GM12878 (cell line): ENCODE results near the gene CASP4. TPM values are rescaled to one million over a fixed set of nuclear protein-coding genes. Genes with fewer than 3 reads are reported as not detected.

ENCODE experiments used
- ATAC-seq: fragments of 200-7000 bp; cut with Tn5 transposase; 3 replicates; pipeline ENCODE4 v1.9.1; 2020; ENCODE audit warnings: mild to moderate bottlenecking, moderate library complexity
- BruUV-seq: library from RNA; stranded (reverse); fragments of 400-500 nt; replicated peaks from 2 replicates; lab custom pipeline; 2021; lab: Mats Ljungman, UMichigan
- CTCF ChIA-PET: fragments of 300-600 bp; sonication (Branson Sonifier 250); formaldehyde crosslinking; extraction: SDS; loops from one replicate; lab custom pipeline; 2021; ENCODE audit warnings: inconsistent platforms; lab: Yijun Ruan, JAX
- POLR2A ChIA-PET: fragments of 350-600 bp; formaldehyde crosslinking; extraction: SDS; loops from one replicate; lab custom pipeline; 2021; ENCODE audit warnings: inconsistent platforms; lab: Charles Lee
- RAD21 ChIA-PET: fragments of 300-600 bp; sonication (Branson Sonifier 250); formaldehyde crosslinking; loops from one replicate; lab custom pipeline; 2023; ENCODE audit warnings: antibody characterized with exemption; ENCODE audit not compliant: unreplicated experiment; lab: Charles Lee
- SMC1A ChIA-PET: fragments of 300-600 bp; sonication (Branson Sonifier 250); formaldehyde crosslinking; loops from one replicate; lab custom pipeline; 2023; ENCODE audit not compliant: unreplicated experiment, uncharacterized antibody; lab: Charles Lee
- DNase-seq: peaks from one replicate; pipeline ENCODE4 v3.0.0-alpha.2; 2011; ENCODE audit warnings: low read depth, low spot score
- FAIRE-seq: peaks from 3 replicates; lab custom pipeline; 2011; peaks lifted over from hg19 to GRCh38; lab: Jason Lieb, UNC
- H2AFZ ChIP-seq: 2 replicates; pipeline ENCODE4 v1.6.0; 2011; ENCODE audit warnings: low read depth, low read length, control low read depth; ENCODE audit not compliant: control insufficient read depth
- H3K27ac ChIP-seq: 2 replicates; pipeline ENCODE4 v1.5.1; 2011; ENCODE audit warnings: control low read depth; ENCODE audit not compliant: control insufficient read depth, insufficient read depth
- H3K27me3 ChIP-seq, 2 experiments: replicated peaks in 1 of 2; 2 replicates each; pipeline versions ENCODE4 v1.6.0 to v1.6.1; 2011; ENCODE audit warnings: low read length in 1 of 2; ENCODE audit not compliant: control insufficient read depth in 2 of 2, insufficient read depth in 2 of 2
- H3K36me3 ChIP-seq, 2 experiments: 2 replicates each; pipeline ENCODE4 v1.5.1; 2011; ENCODE audit warnings: low read length in 1 of 2; ENCODE audit not compliant: control insufficient read depth in 2 of 2, insufficient read depth in 2 of 2
- H3K4me1 ChIP-seq: 2 replicates; pipeline ENCODE4 v1.6.1; 2011; ENCODE audit warnings: mild to moderate bottlenecking, low read length, moderate library complexity, mixed read lengths; ENCODE audit not compliant: control insufficient read depth, insufficient read depth
- H3K4me2 ChIP-seq: 2 replicates; pipeline ENCODE4 v1.6.0; 2011; ENCODE audit warnings: control low read depth; ENCODE audit not compliant: control insufficient read depth, insufficient read depth
- H3K4me3 ChIP-seq: fragments of 200-600 bp; sonication (generic); 2 replicates; pipeline ENCODE4 v1.5.1; 2016
- H3K79me2 ChIP-seq: 2 replicates; pipeline ENCODE4 v1.6.0; 2011; ENCODE audit warnings: low read length; ENCODE audit not compliant: control insufficient read depth, insufficient read depth
- H3K9ac ChIP-seq: 2 replicates; pipeline ENCODE4 v1.8.0; 2011; ENCODE audit warnings: low read length, control low read depth, mixed read lengths; ENCODE audit not compliant: control insufficient read depth, insufficient read depth
- H3K9me3 ChIP-seq: replicated peaks from 3 replicates; pipeline ENCODE4 v1.5.1; 2011; ENCODE audit warnings: mild to moderate bottlenecking, low read length; ENCODE audit not compliant: control insufficient read depth, insufficient read depth
- H4K20me1 ChIP-seq: 2 replicates; pipeline ENCODE4 v1.6.0; 2011; ENCODE audit not compliant: control insufficient read depth, insufficient read depth
- ESRRA ChIP-seq: IDR thresholded peaks from 2 replicates; pipeline ENCODE4 v1.6.1; 2012; ENCODE audit warnings: mild to moderate bottlenecking, low read length, improper control_type of control experiment
- FOXM1 ChIP-seq: IDR thresholded peaks from 2 replicates; pipeline ENCODE4 v1.6.1; 2012; ENCODE audit warnings: low read depth, mild to moderate bottlenecking, inconsistent platforms, low read length, moderate library complexity
- MEF2B ChIP-seq: fragments of 450-650 bp; IDR thresholded peaks from 2 replicates; pipeline ENCODE4 v1.6.1; 2018; ENCODE audit warnings: mild to moderate bottlenecking, moderate library complexity; ENCODE audit not compliant: partially characterized antibody, poor library complexity, severe bottlenecking
- NFYA ChIP-seq: IDR thresholded peaks from 2 replicates; pipeline ENCODE4 v1.6.1; 2011; ENCODE audit warnings: low read depth, mild to moderate bottlenecking, low read length, improper control_type of control experiment, borderline replicate concordance
- RAD51 ChIP-seq: fragments of 450-650 bp; IDR thresholded peaks from 2 replicates; pipeline ENCODE4 v1.6.1; 2016; ENCODE audit warnings: moderate library complexity, mild to moderate bottlenecking, inconsistent platforms
- ZSCAN29 ChIP-seq: fragments of 450-650 bp; IDR thresholded peaks from 2 replicates; pipeline ENCODE4 v1.6.1; 2017; ENCODE audit warnings: mild to moderate bottlenecking, moderate library complexity
- WGBS: methylation state at CpG from one replicate; pipeline ENCODE4 v1.1.6; 2016; ENCODE audit warnings: low lambda C conversion rate; ENCODE audit not compliant: insufficient replicate concordance, insufficient coverage; ENCODE audit errors: missing lambda C conversion rate; 5-methylcytosine and 5-hydroxymethylcytosine counted together
- in situ Hi-C: fragments of 300-500 bp; cut with MboI; formaldehyde crosslinking; loops from 9 replicates; pipeline ENCODE4 v1.14.3; 2018; ENCODE audit warnings: mixed read lengths
- intact Hi-C: fragments of 100-400 bp; cut with micrococcal nuclease; formaldehyde crosslinking; loops from one replicate; pipeline ENCODE4 v1.14.2; 2022; ENCODE audit not compliant: unreplicated experiment
- polyA plus RNA-seq, 11 experiments: library from polyadenylated mRNA; depleted of rRNA in 4 of 11; unstranded in 6 of 11; stranded (reverse) in 5 of 11; fragments of >200 nt; fragmentation: Nextera tagmentation in 4 of 11; fragmentation: Illumina TruSeq in 1 of 11; extraction: Ambion mirVana in 4 of 11; extraction: Trizol in 1 of 11; gene quantifications; 1 replicate in 1 of 11; 2 replicates in 10 of 11; pipeline versions ENCODE4 v1.2.1 to v1.2.3, GENCODE V29; 2011 to 2016; ENCODE audit warnings: inconsistent platforms in 2 of 11, missing spikeins in 2 of 11, low read depth in 1 of 11
- total RNA-seq, 4 experiments: library from RNA; depleted of rRNA in 3 of 4; stranded (reverse); fragments of >200 nt in 3 of 4; fragmentation: Illumina TruSeq in 1 of 4; extraction: Trizol in 1 of 4; gene quantifications; 2 replicates each; pipeline versions ENCODE4 v1.2.1 to v1.2.3, GENCODE V29; 2013 to 2021

Gene CASP4
- total and polyA plus RNA-seq, 10 of the 15 experiments (the other 5 are each of a cell fraction or from before 2014, with no cell fraction given), result 25.3 to 113 (median 50.0) TPM

DNA sequence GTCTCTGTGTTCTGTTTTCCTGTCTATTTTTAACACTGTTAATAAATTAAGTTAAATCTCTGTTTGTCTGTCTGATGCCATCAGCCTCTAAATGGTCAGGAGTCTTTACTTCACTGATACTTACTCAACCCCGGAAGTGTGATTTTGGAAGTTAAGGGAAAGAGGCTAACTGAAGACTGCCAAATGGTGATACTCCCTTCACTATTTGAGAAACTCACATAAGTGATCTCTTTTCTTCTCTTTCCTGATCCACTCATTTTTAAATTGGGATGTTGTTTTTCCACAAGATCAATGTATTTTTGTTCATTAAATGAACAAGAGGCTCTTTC lies 69.7 kb downstream of the CASP4 start:
- WGBS, result 93% methylated on average over 1 of the region's 1 CpG
- in situ Hi-C loops (no loop called here), intact Hi-C loops (no loop called here)
- H2AFZ ChIP-seq, result peak overlapping the region; percentile 87
- no peaks in the 10 kb centered on the region for H3K27me3 ChIP-seq
- H3K4me1 ChIP-seq, result peaks cover 5% of the 10 kb centered on the region; the same call in 1 of the 2 replicates
- H3K27ac ChIP-seq, result peak overlapping the region; percentile 87
- H4K20me1 ChIP-seq, result no peaks in the 10 kb centered on the region
- no peak overlapping the region for H3K4me3 ChIP-seq
- ChIA-PET SMC1A (interaction anchor here (0.8 to 2.6 kb wide), 4 partner anchors 12 to 53 kb away, joined by 3 to 13 read pairs (median 6); no protein-coding TSS in a partner anchor), POLR2A (no interaction called here), CTCF (interaction anchor here (0.7 to 2.1 kb wide), 3 partner anchors 9 to 263 kb away, joined by 3 to 5 read pairs (median 3); no protein-coding TSS in a partner anchor)
- no peaks in the 10 kb centered on the region for H3K79me2 ChIP-seq
- H3K36me3 ChIP-seq, result no peaks in the 10 kb centered on the region
- no peak for DNase-seq
- no peaks in the 10 kb centered on the region for H3K9me3 ChIP-seq
- BruUV-seq, result no TSS peak
- TF ChIP-seq MEF2B, result no peak
- no peak for TF ChIP-seq ZSCAN29
- no peak for TF ChIP-seq RAD51
- no peak for TF ChIP-seq NFYA
- TF ChIP-seq FOXM1, result no peak
- TF ChIP-seq ESRRA, result no peak
- TF ChIP-seq, all 136 proteins: peak for 0
- Histone ChIP-seq H3K9ac (peak overlapping the region; percentile 54; the same call in 1 of the 2 replicates), H3K4me2 (peak overlapping the region; percentile 21; the same call in 1 of the 2 replicates)
- no peak; the same call in 2 of the 3 replicates for ATAC-seq
- RAD21 ChIA-PET, result interaction anchor here (1.6 kb wide), 1 partner anchor 12 kb away, joined by 10 read pairs; no protein-coding TSS in a partner anchor
- no peak for FAIRE-seq
